GM13976 (cell line): ENCODE data around the gene RCSD1.

ENCODE experiments used
- DNase-seq: peaks from one replicate; pipeline ENCODE4 v3.0.0; 2012; ENCODE audit warnings: low spot score
- CTCF ChIP-seq: IDR thresholded peaks from 2 replicates; pipeline ENCODE4 v1.5.1; 2012; ENCODE audit warnings: borderline replicate concordance, mild to moderate bottlenecking; ENCODE audit not compliant: insufficient read depth; ENCODE audit errors: extremely low read depth, missing control alignments, control extremely low read depth
- in situ Hi-C: fragments of 300-500 bp; cut with MboI; formaldehyde crosslinking; loops from one replicate; pipeline ENCODE4 v1.12.0; 2022; ENCODE audit warnings: low sequenced_read_pairs, mixed read lengths, inconsistent platforms; ENCODE audit not compliant: unreplicated experiment

RCSD1 gene

GRCh38 chr1:167617153-167618147, 12.6 kb upstream of the RCSD1 start:
- no peak for DNase-seq
- TF ChIP-seq CTCF: no peak
- in situ Hi-C loops: no loop called here

DNA sequence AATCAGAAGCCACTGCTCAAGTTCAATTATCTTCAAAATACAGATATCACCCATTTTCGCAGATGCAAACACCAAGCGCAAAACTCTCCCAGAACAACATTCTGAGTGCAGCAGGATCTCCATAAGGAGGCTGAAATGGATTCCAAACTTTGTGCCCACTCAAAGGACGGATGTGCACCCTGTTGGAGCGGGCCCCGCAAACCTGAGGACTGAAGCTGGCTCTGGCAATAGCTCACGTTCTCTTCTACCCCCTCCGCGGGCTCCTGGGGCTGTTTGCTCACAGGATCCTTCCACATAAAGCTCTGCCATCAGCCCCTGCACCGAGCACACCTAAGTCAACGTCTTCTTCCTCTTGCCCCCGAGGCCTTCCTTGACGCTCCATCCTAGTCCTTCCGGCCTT, 11.7 kb upstream of the RCSD1 start:
- TF ChIP-seq CTCF: no peak
- in situ Hi-C loops: no loop called here
- no peak for DNase-seq

- DNase-seq: no peak
- in situ Hi-C loops: no loop called here
- no peak for TF ChIP-seq CTCF
These were observed 11.2 kb upstream of the RCSD1 start for GRCh38 chr1:167618789-167619188.

DNA sequence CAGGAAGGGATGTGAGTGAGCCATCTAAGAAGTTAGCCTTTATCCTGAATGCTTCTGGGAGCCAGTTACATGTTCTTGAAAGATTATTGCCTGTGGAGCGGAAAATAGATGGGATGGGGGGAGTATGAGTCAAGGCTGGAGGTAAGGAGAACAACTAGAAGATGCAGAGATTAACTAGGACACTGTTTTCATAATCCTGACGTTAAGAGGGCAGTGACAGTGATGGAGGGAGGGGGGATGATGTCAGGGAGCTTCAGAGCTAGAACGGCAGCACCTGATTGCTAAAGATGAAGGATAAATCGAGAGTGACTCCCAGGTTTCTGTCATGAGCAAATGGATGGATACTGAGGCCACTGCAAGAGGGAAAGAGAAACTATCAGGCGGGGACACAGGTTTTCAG, 10.0 kb upstream of the RCSD1 start:
- DNase-seq: no peak
- in situ Hi-C loops: no loop called here
- TF ChIP-seq CTCF: no peak

GRCh38 chr1:167621780-167622313, 8.2 kb upstream of the RCSD1 start:
- DNase-seq: no peak
- in situ Hi-C loops: no loop called here
- no peak for TF ChIP-seq CTCF

- DNase-seq: no peak
- no peak for TF ChIP-seq CTCF
- in situ Hi-C loops: no loop called here
These were observed 6.1 kb upstream of the RCSD1 start for GRCh38 chr1:167623951-167624350.
